Measurements from ENCODE around the gene SMC5. TPM values are rescaled to one million over a fixed set of nuclear protein-coding genes. Genes with fewer than 3 reads are reported as not detected.
A peak's percentile ranks its signal among the peaks of the same experiment; 100 is the strongest.

The SMC5 gene
- total RNA-seq, 4 donors from 2014 or later: 15.1 to 26.7 (median 19.1) TPM

DNA sequence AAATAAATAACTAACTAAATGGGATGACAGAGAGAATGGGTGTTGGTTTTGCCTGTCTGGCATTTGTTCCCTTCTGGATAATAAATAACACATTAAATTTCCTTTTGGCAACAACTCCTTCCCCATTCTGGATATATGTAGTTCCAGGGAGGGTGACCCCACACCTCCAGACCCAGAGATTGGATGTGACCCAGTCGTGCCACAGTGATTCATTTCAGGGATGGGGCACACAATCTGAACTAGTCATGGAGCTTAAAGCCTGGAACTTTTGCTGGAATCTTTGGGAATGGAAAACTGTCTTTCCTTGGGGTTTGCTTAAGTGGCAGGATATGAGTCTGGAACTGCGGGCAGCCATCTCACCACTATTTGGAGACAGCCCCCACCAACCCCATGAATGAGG is 144.4 kb downstream of the SMC5 start:
- WGBS, 2 donors: 39 to 50% methylated on average over 2 of the region's 2 CpGs
- TF ChIP-seq POLR2A (IDR thresholded peaks at IDR 0.05): no peak
- TF ChIP-seq, protein P1, sequence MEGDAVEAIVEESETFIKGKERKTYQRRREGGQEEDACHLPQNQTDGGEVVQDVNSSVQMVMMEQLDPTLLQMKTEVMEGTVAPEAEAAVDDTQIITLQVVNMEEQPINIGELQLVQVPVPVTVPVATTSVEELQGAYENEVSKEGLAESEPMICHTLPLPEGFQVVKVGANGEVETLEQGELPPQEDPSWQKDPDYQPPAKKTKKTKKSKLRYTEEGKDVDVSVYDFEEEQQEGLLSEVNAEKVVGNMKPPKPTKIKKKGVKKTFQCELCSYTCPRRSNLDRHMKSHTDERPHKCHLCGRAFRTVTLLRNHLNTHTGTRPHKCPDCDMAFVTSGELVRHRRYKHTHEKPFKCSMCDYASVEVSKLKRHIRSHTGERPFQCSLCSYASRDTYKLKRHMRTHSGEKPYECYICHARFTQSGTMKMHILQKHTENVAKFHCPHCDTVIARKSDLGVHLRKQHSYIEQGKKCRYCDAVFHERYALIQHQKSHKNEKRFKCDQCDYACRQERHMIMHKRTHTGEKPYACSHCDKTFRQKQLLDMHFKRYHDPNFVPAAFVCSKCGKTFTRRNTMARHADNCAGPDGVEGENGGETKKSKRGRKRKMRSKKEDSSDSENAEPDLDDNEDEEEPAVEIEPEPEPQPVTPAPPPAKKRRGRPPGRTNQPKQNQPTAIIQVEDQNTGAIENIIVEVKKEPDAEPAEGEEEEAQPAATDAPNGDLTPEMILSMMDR (IDR thresholded peaks at IDR 0.05): no peak
- peak in 1 of 2 donors; percentile 63 for DNase-seq (ENCODE audit: low spot score in 2 of 2)
- intact Hi-C loops (cut with DNase I; ENCODE audit: low total_unique reads): no loop called here
- no peak overlapping the region for H3K4me3 ChIP-seq (ENCODE audit: low read depth, poor library complexity, severe bottlenecking)

DNA sequence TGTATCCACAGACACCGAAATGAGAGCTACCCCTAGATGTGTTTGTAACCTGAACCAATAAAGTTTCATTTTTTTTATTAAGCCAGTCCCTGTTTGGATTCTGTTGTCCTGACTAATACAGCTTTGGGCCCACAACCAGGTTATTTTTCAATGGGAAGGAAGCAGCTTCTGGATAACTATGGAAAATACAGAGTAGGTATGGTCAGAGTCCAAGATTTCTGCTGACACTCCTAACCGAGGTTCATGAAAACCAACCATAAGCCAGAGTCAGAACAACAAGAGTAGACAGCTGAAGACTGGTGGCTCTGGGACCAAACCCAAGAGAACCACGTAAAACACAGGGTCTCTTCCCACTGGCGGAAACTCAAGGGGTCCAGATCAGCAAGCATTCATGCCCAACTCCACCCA is 144.8 kb downstream of the SMC5 start:
- WGBS, 2 donors: 45 to 50% methylated on average over 4 of the region's 4 CpGs
- intact Hi-C loops (cut with DNase I; ENCODE audit: low total_unique reads): no loop called here
- no peak for TF ChIP-seq POLR2A (IDR thresholded peaks at IDR 0.05)
- TF ChIP-seq, protein P1 (IDR thresholded peaks at IDR 0.05): no peak

DNA sequence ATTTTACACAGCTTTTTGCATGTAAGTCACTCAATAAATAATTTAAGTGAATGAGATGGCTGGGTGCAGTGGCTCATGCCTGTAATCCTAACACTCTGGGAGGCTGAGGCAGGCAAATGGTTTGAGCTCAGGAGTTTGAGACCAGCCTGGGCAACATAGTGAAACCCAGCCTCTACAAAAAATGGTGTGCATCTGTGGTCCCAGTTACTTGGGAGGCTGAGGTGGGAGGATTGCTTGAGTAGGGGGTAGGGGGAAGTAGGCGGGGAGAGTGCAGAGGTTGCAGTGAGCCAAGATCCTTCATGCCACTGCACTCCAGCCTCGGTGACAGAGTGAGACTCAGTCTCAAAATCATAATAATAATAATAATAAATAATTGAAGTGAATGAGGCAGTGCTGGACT is 145.5 kb downstream of the SMC5 start:
- H3K4me3 ChIP-seq (ENCODE audit: low read depth, poor library complexity, severe bottlenecking): no peak overlapping the region
- TF ChIP-seq, protein P1 (IDR thresholded peaks at IDR 0.05): no peak
- TF ChIP-seq POLR2A (IDR thresholded peaks at IDR 0.05): no peak
- 76 to 83% methylated on average over 2 of the region's 2 CpGs for WGBS, 2 donors
- intact Hi-C loops (cut with DNase I; ENCODE audit: low total_unique reads): no loop called here
- DNase-seq (ENCODE audit: low spot score in 2 of 2): no peak

More for the DNA sequence above, 144.8 kb downstream of the SMC5 start:
- no peak overlapping the region for H3K4me3 ChIP-seq (ENCODE audit: low read depth, poor library complexity, severe bottlenecking)
- DNase-seq (ENCODE audit: low spot score in 2 of 2): peak in 1 of 2 donors; percentile 25

Other genes starting within 250 kb of the SMC5 start
- 10 to 100 TPM in 2 of 4 donors, 1 to 10 TPM in 2; 5.7 to 14.1 (median 9.9) TPM for gene MAMDC2, start 215.1 kb upstream of the SMC5 start, total RNA-seq
- gene KLF9, start 155.7 kb downstream of the SMC5 start, total RNA-seq: 100 to 1,000 TPM in 2 of 4 donors, 10 to 100 TPM in 2; 71.5 to 198 (median 104) TPM

Data from lower leg skin (tissue), 4 donors.